ENCODE measurements around the gene SLC43A3. TPM values are rescaled to one million over a fixed set of nuclear protein-coding genes. Genes with fewer than 3 reads are reported as not detected.

Gene SLC43A3
- total and polyA plus RNA-seq, 2 of the 4 experiments (the other 2 are of a cell fraction), result 12.7 to 21.1 TPM

DNA sequence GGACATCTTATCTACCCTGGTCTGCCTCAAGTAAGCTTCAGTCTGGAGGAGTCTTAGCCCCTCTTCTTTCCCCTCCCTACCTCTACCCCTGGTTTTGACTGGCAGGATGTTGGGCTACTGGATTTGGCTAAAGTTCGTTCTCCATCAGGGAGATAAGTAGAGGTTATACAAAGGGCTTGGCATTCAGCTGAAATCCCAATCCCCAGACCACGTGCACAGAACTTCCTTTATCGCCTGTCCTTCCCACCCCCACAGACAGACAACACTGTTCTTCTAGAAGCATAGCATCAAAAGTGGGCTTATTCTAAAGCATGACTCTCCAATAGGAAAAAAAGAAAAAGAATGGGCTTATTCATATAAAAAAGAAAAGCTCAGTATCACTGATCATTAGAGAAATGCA is 53.8 kb downstream of the SLC43A3 start:
- no peaks in the 10 kb centered on the region for H3K9me1 ChIP-seq (ENCODE audit: insufficient read depth, low read length)
- no peak for DNase-seq

More for the DNA sequence above, 53.8 kb downstream of the SLC43A3 start:
- no peak overlapping the region for H4K8ac ChIP-seq (ENCODE audit: low read depth in 2 of 2, low read length in 2 of 2)
- no peak overlapping the region for H3K27ac ChIP-seq (ENCODE audit: insufficient read depth, low read length)
- H2BK20ac ChIP-seq (ENCODE audit: low read depth, low read length), result no peak overlapping the region
- H2AFZ ChIP-seq (replicated peaks; ENCODE audit: low read length, poor library complexity), result no peak overlapping the region
- no CpG with 5 or more reads among the region's 3 CpGs for WGBS, 2 experiments (ENCODE audit: extremely low coverage in 2 of 2, insufficient read length in 1 of 2)
- no peak overlapping the region for H4K5ac ChIP-seq (ENCODE audit: low read depth, low read length)
- H2AK5ac ChIP-seq (ENCODE audit: low read depth, low read length), result no peak overlapping the region
- no peak overlapping the region for H3K4me3 ChIP-seq (ENCODE audit: insufficient read depth, low read depth, low read length)
- no peak overlapping the region for H2BK15ac ChIP-seq (ENCODE audit: low read depth, low read length)
- H3K4me1 ChIP-seq (ENCODE audit: control insufficient read depth, insufficient read depth, low read length), result no peaks in the 10 kb centered on the region
- H3K56ac ChIP-seq (ENCODE audit: extremely low read depth, insufficient read depth, low read length), result no peak overlapping the region
- in situ Hi-C loops (cut with MboI; ENCODE audit: low sequenced_read_pairs) (loop anchor here (25.0 kb wide), 1 partner anchor 536 kb away; no protein-coding TSS in a partner anchor), dilution Hi-C loops (cut with HindIII; ENCODE audit: low sequenced_read_pairs, unreplicated experiment) (no loop called here), intact Hi-C loops (cut with micrococcal nuclease) (no loop called here)
- CTCF ChIA-PET, result no interaction called here
- no peak overlapping the region for H3K4ac ChIP-seq (ENCODE audit: low read depth, low read length)
- H3K14ac ChIP-seq (replicated peaks; ENCODE audit: low read depth, low read length), result no peak overlapping the region
- ATAC-seq (ENCODE audit: low read depth), result no peak
- H4K91ac ChIP-seq (ENCODE audit: insufficient read depth, low read depth, low read length), result no peak overlapping the region
- POLR2A ChIA-PET (ENCODE audit: unreplicated experiment), result no interaction called here
- no peak overlapping the region for H2BK5ac ChIP-seq (ENCODE audit: low read depth, low read length, poor library complexity, severe bottlenecking)
- no peaks in the 10 kb centered on the region for H3K36me3 ChIP-seq (ENCODE audit: control insufficient read depth, insufficient read depth, low read length)
- no peak overlapping the region for H3K23ac ChIP-seq (ENCODE audit: low read depth, low read length)
- no peak overlapping the region for H2AK9ac ChIP-seq (replicated peaks; ENCODE audit: low read depth, low read length, poor library complexity)
- H4K20me1 ChIP-seq (ENCODE audit: insufficient read depth, low read length), result no peaks in the 10 kb centered on the region
- H3K18ac ChIP-seq (ENCODE audit: low read depth, low read length), result no peak overlapping the region
- H3K9ac ChIP-seq (ENCODE audit: low read depth, low read length), result no peak overlapping the region
- H3K27me3 ChIP-seq (ENCODE audit: control insufficient read depth, insufficient read depth, low read length), result peaks cover 5% of the 10 kb centered on the region
- H3K79me1 ChIP-seq (ENCODE audit: low read depth in 1 of 2, low read length in 2 of 2), result no peaks in the 10 kb centered on the region
- H3K9me3 ChIP-seq (ENCODE audit: control insufficient read depth, insufficient read depth, low read length), result no peaks in the 10 kb centered on the region
- no peak overlapping the region for H2BK120ac ChIP-seq (ENCODE audit: low read depth, low read length)
- H3K4me2 ChIP-seq (ENCODE audit: low read depth, low read length), result no peak overlapping the region
- no TSS peak for BruUV-seq (replicated peaks)
- no peak for TF ChIP-seq RFX5 (IDR thresholded peaks at IDR 0.05; ENCODE audit: low read depth, low read length)
- TF ChIP-seq, protein P1, sequence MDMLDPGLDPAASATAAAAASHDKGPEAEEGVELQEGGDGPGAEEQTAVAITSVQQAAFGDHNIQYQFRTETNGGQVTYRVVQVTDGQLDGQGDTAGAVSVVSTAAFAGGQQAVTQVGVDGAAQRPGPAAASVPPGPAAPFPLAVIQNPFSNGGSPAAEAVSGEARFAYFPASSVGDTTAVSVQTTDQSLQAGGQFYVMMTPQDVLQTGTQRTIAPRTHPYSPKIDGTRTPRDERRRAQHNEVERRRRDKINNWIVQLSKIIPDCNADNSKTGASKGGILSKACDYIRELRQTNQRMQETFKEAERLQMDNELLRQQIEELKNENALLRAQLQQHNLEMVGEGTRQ (IDR thresholded peaks at IDR 0.05; ENCODE audit: low read depth, low read length), result no peak
- TF ChIP-seq FOS (IDR thresholded peaks at IDR 0.05; ENCODE audit: low read depth, low read length), result no peak

All from IMR-90 (cell line).